Nucleus accumbens (tissue), 56 donors: ENCODE data around the gene GAS2L3.

Experiments
- DNase-seq, 56 donors: peaks; one replicate each; lab custom pipeline; 2025; lab: John Stamatoyannopoulos, UW

The GAS2L3 gene

GRCh38 chr12:100656141-100656540 lies 82.7 kb downstream of the GAS2L3 start:
- DNase-seq: no peak

GRCh38 chr12:100656856-100657255 lies 83.4 kb downstream of the GAS2L3 start:
- no peak for DNase-seq

GRCh38 chr12:100661300-100661951 lies 87.9 kb downstream of the GAS2L3 start:
- no peak for DNase-seq

- DNase-seq: no peak
Measured at GRCh38 chr12:100666588-100666987, 93.1 kb downstream of the GAS2L3 start.

GRCh38 chr12:100668945-100669536 lies 95.6 kb downstream of the GAS2L3 start:
- DNase-seq: peak in 48 of 56 donors; percentile 2 to 80 (median 28)

- no peak for DNase-seq
Measured at GRCh38 chr12:100669922-100670321, 96.4 kb downstream of the GAS2L3 start.

GRCh38 chr12:100671396-100672074 lies 98.1 kb downstream of the GAS2L3 start:
- DNase-seq: no peak

- peak in 1 of 56 donors; percentile 14 for DNase-seq
Measured at GRCh38 chr12:100672075-100672592, 98.7 kb downstream of the GAS2L3 start.

GRCh38 chr12:100674036-100674888 lies 100.8 kb downstream of the GAS2L3 start:
- no peak for DNase-seq
